Spleen (tissue), 11 donors: ENCODE results near the gene SMIM36. TPM values are rescaled to one million over a fixed set of nuclear protein-coding genes. Genes with fewer than 3 reads are reported as not detected.
"Not testable (repeated sequence)": the region's sequence is repeated elsewhere in the genome, so short reads cannot be mapped to it uniquely, and the experiment has no call there.

Source experiments
- DNase-seq: peaks from one replicate; pipeline ENCODE4 v3.0.0-alpha.2; 2020
- H3K27ac ChIP-seq, 8 donors: fragments of 200-600 bp; sonication (generic) in 7 of 8; 1 replicate in 4 of 8; 2 replicates in 4 of 8; pipeline versions ENCODE4 v1.5.0 to v1.8.0; 2016 to 2021; ENCODE audit warnings: inconsistent platforms in 4 of 8, mild to moderate bottlenecking in 4 of 8, moderate library complexity in 1 of 8
- H3K27me3 ChIP-seq, 7 donors: fragments of 200-600 bp; sonication (generic) in 6 of 7; replicated peaks in 1 of 7; 1 replicate in 4 of 7; 2 replicates in 3 of 7; pipeline versions ENCODE4 v1.5.0 to v1.8.0; 2016 to 2021; ENCODE audit warnings: inconsistent platforms in 3 of 7, mild to moderate bottlenecking in 1 of 7
- H3K36me3 ChIP-seq, 6 donors: fragments of 200-600 bp; sonication (generic) in 5 of 6; 1 replicate in 4 of 6; 2 replicates in 2 of 6; pipeline versions ENCODE4 v1.5.0 to v1.8.0; 2016 to 2021; ENCODE audit warnings: inconsistent platforms in 2 of 6
- H3K4me1 ChIP-seq, 6 donors: fragments of 200-600 bp; sonication (generic) in 5 of 6; 1 replicate in 3 of 6; 2 replicates in 3 of 6; pipeline versions ENCODE4 v1.5.0 to v1.8.0; 2016 to 2021; ENCODE audit warnings: inconsistent platforms in 3 of 6
- H3K4me3 ChIP-seq, 8 donors: fragments of 200-600 bp; sonication (generic) in 7 of 8; 1 replicate in 4 of 8; 2 replicates in 4 of 8; pipeline versions ENCODE4 v1.5.0 to v1.8.0; 2016 to 2021; ENCODE audit warnings: inconsistent platforms in 4 of 8, mild to moderate bottlenecking in 4 of 8, moderate library complexity in 2 of 8
- H3K9me3 ChIP-seq, 8 donors: fragments of 200-600 bp; sonication (generic) in 7 of 8; 1 replicate in 4 of 8; 2 replicates in 4 of 8; pipeline versions ENCODE4 v1.5.0 to v1.8.0; 2016 to 2021; ENCODE audit warnings: inconsistent platforms in 4 of 8
- CTCF ChIP-seq, 11 experiments: fragments of 200-600 bp in 7 of 11; fragments of 450-650 bp in 4 of 11; sonication (generic) in 4 of 11; IDR thresholded peaks in 8 of 11; conservative IDR thresholded peaks in 3 of 11; 1 replicate in 7 of 11; 2 replicates in 4 of 11; pipeline versions ENCODE4 v1.4.0 to v1.8.0; 2016 to 2021; ENCODE audit warnings: antibody characterized with exemption in 11 of 11, inconsistent platforms in 4 of 11, mild to moderate bottlenecking in 1 of 11
- POLR2A ChIP-seq, 3 donors: fragments of 450-650 bp; IDR thresholded peaks; one replicate each; pipeline ENCODE4 v1.5.1; 2017; ENCODE audit warnings: antibody characterized with exemption in 3 of 3, mild to moderate bottlenecking in 1 of 3
- POLR2AphosphoS5 ChIP-seq, 3 donors: sonication (generic); formaldehyde crosslinking; IDR thresholded peaks; one replicate each; pipeline ENCODE4 v1.5.1; 2017; ENCODE audit warnings: antibody characterized with exemption in 3 of 3
- WGBS, 5 donors: extraction: QIAGEN DNeasy Blood & Tissue Kit in 3 of 5; methylation state at CpG; one replicate each; pipeline versions ENCODE4 v1.1.5 to v1.1.7; 2013 to 2018; 5-methylcytosine and 5-hydroxymethylcytosine counted together
- intact Hi-C: fragments of 100-400 bp; cut with DNase I; formaldehyde crosslinking; loops from one replicate; pipeline ENCODE4 v1.15.0; 2023; ENCODE audit warnings: low total_unique reads
- polyA plus RNA-seq, 3 donors: library from polyadenylated mRNA; stranded (reverse); fragments of 200-250 nt; gene quantifications; one replicate each; pipeline ENCODE4 v1.2.1, GENCODE V29; 2013
- total RNA-seq, 7 donors: library from RNA; depleted of rRNA in 3 of 7; stranded (reverse); fragments of >200 nt in 3 of 7; fragmentation: NEBNext Ultra II Directional in 4 of 7; extraction: Animal tissue kit (Norgen Biotek cat#: 25700) in 4 of 7; gene quantifications; one replicate each; pipeline versions ENCODE4 v1.1.0 to v1.2.1, GENCODE V29; 2016 to 2021
- donor health status: healthy with polysubstance abuse.
- donor health status: DM: no; HTN: no; CAD: no; lungs with moderate emphysema.
- donor health status: DM: no; HTN: no; CAD: no.
- donor health status: Bipolar disorder and iron deficiency.
- donor health status: healthy.
- donor health status: DM: no; HTN: no; CAD: no.
- donor health status: DM: yes; HTN: yes; CAD: no.

The SMIM36 gene
- total and polyA plus RNA-seq, 10 donors, result not detected

- Histone ChIP-seq H3K9me3 (no peaks in the 10 kb centered on the region), H3K4me3 (no peak overlapping the region), H3K27me3 (no peaks in the 10 kb centered on the region), H3K36me3 (no peaks in the 10 kb centered on the region), H3K27ac (no peak overlapping the region), H3K4me1 (peaks cover 0 to 7% (median 0%) of the 10 kb centered on the region in 6 donors)
- 73 to 88% (median 80%) methylated on average over 3 of the region's 3 CpGs for WGBS, 5 donors
- intact Hi-C loops, result no loop called here
- TF ChIP-seq POLR2A (IDR thresholded peaks at IDR 0.05) (no peak), CTCF (IDR thresholded peaks at IDR 0.05 in 8 of 11, conservative IDR thresholded peaks at IDR 0.05 in 3 of 11) (no peak), POLR2AphosphoS5 (IDR thresholded peaks at IDR 0.05) (no peak)
- DNase-seq, result no peak
These were observed 18.8 kb upstream of the SMIM36 start for GRCh38 chr17:55530064-55530463.

- WGBS, 5 donors, result 75 to 86% (median 78%) methylated on average over 5 of the region's 5 CpGs
These were observed 16.4 kb upstream of the SMIM36 start for GRCh38 chr17:55527540-55528118.

GRCh38 chr17:55524440-55525220 is 13.4 kb upstream of the SMIM36 start:
- Histone ChIP-seq H3K4me3 (no peak overlapping the region), H3K9me3 (no peaks in the 10 kb centered on the region), H3K27me3 (no peaks in the 10 kb centered on the region), H3K4me1 (peaks cover 0 to 7% (median 0%) of the 10 kb centered on the region in 6 donors), H3K27ac (no peak overlapping the region), H3K36me3 (no peaks in the 10 kb centered on the region)
- intact Hi-C loops, result loop anchor here (5.0 to 10.0 kb wide), 2 partner anchors 120 to 193 kb away; no protein-coding TSS in a partner anchor
- TF ChIP-seq POLR2A (IDR thresholded peaks at IDR 0.05) (no peak), POLR2AphosphoS5 (IDR thresholded peaks at IDR 0.05) (no peak), CTCF (IDR thresholded peaks at IDR 0.05 in 8 of 11, conservative IDR thresholded peaks at IDR 0.05 in 3 of 11) (no peak)
- 50 to 61% (median 58%) methylated on average over 4 of the region's 4 CpGs for WGBS, 5 donors
- DNase-seq, result no peak

More at GRCh38 chr17:55527540-55528118, 16.4 kb upstream of the SMIM36 start:
- H3K4me1 ChIP-seq, result peaks cover 0 to 7% (median 0%) of the 10 kb centered on the region in 6 donors
- peak in 6 of 11 experiments; percentile 26 to 53 (median 39) for TF ChIP-seq CTCF (IDR thresholded peaks at IDR 0.05 in 8 of 11, conservative IDR thresholded peaks at IDR 0.05 in 3 of 11)
- no peak for TF ChIP-seq POLR2AphosphoS5 (IDR thresholded peaks at IDR 0.05)
- no peak for TF ChIP-seq POLR2A (IDR thresholded peaks at IDR 0.05)
- intact Hi-C loops, result loop anchor here (5.0 to 10.0 kb wide), 2 partner anchors 117 to 190 kb away; no protein-coding TSS in a partner anchor
- no peak overlapping the region for H3K27ac ChIP-seq
- no peaks in the 10 kb centered on the region for H3K36me3 ChIP-seq
- no peak for DNase-seq
- H3K4me3 ChIP-seq, result no peak overlapping the region
- no peaks in the 10 kb centered on the region for H3K9me3 ChIP-seq
- H3K27me3 ChIP-seq, result no peaks in the 10 kb centered on the region

- not testable (repeated sequence) for H3K27me3 ChIP-seq, H3K4me3 ChIP-seq, H3K4me1 ChIP-seq, H3K36me3 ChIP-seq, H3K27ac ChIP-seq, H3K9me3 ChIP-seq, DNase-seq
- 89 to 98% (median 92%) methylated on average over 4 of the region's 4 CpGs for WGBS, 5 donors
- intact Hi-C loops, result loop anchor here (10.0 kb wide), 1 partner anchor 122 kb away; no protein-coding TSS in a partner anchor
These were observed 11.8 kb upstream of the SMIM36 start for GRCh38 chr17:55523032-55523431.
